NCI-H226 (cell line): ENCODE data around the gene GRAMD1B.
"Not testable (repeated sequence)": the region's sequence is repeated elsewhere in the genome, so short reads cannot be mapped to it uniquely, and the experiment has no call there.

ENCODE experiments used
- DNase-seq: peaks from one replicate; pipeline ENCODE4 v3.0.0-alpha.2; 2015

Gene GRAMD1B

DNA sequence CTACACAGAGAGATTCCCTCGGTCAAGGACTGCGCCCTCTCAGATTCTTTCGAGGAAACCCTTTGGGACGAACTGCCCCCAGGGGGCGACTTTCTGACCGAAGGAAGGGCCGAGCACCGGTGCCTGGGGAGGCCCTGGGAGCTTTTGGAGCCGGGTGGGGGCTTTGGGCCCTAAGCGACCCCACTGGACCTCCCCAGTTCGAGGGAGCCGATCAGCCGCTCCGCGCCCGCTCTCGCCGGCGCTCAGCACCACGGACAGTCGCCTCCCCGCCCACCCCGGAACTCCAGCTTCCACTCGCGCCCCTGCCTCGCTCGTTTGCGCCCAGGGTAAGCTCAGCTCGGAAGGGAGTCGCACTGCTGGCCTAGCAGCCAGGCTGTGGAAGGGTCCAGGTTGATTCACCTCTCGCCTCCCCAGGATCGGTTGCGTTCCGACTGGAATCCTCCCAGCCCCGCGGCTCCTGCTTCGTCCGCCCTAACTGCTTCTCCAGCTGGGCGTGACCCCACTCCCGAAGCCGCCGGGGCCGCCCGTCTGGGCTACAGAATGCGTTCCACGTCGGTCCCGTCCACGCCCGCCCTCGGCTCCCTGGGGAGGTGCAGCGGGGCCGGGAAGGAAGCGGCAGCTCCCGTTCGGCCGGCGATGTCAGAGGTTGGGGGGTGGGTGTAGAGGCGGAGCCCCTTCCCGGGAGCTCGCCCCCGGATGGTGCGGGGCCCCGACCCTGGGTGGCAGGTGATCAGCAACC, 223.9 kb downstream of the GRAMD1B start:
- peak; percentile 24 for DNase-seq

DNA sequence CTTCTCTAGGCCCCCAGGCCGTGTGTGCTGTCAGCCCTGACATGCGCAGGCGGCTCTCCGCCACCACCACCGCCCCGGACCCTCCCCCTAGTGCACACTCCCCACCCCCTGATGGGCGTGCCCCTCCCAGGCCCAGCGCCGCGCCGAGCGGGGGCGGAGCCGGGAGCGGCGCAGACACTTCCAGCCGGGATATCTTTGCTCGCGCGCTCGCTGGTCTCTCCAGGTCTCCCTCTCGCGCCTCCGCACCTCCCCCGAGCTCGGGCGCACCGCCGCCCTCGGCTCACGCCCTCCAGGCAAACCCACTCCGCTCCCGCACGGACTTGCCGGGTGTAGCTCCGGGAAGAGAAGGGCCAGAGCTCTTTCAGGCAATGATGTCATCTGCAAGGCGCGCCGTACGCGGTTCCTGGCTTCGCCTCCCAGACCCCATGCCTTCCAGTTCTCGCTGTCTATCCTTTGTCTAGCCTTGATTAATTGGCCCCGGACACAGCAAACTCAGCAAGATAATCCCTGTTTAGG, 224.6 kb downstream of the GRAMD1B start, which contains the start of gene SCN3B:
Gene SCN3B (minus strand): TSS at position 59 of the 516 bp plus-strand sequence. CDS start 823 bp downstream, outside the sequence.
- DNase-seq: peak; percentile 85

DNA sequence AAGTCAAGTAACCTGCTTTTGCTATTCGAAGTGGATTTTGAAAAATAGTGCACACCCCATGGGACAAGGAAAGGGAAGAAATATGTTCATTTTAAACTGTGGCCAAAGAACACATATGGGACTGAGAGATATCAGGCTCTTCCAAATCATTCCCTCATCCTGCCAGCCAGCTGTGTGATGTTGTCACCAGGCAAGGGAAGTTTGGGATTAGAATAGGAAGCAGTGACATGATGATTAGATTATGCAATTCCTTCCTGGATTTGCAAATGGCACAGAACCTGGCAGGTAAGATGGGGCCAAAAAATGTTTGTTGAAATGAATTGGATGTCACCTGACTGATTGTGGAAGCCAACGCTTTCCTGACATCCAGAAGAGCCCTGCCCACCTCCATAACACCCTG, 229.2 kb downstream of the GRAMD1B start:
- no peak for DNase-seq

DNA sequence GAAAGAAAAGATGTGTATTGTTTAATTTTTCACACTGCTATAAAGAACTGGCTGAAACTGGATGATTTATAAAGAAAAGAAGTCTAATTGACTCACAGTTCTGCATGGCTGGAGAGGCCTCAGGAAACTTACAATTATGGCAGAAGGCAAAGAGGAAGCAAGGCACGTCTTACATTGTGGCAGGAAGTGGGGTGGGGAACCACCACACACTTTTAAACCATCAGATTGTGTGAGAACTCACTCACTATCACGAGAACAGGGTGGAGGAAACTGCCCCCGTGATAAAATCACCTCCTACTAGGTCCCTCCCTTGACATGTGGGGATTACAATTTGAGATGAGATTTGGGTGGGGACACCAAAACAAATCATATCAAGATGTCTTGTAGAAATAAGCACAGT, 229.9 kb downstream of the GRAMD1B start:
- not testable (repeated sequence) for DNase-seq

DNA sequence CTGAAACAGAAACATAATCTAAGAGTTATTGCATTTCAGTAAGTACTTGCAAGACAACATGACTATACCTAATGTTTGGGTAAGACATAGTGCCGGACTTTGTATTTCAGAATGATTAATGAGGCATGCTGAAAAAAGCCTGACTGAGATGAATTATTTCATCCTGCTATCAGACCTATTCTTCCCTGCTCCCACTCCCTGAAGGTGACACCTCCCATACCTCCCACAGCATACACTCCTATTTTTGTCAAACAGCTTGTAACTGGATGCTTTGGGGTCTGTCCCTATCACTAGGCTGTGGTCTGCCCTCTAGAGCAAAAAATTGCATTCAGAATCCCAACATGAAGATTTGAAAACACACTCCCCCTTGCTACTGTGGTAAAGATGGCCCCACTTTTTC, 235.2 kb downstream of the GRAMD1B start:
- DNase-seq: no peak

DNA sequence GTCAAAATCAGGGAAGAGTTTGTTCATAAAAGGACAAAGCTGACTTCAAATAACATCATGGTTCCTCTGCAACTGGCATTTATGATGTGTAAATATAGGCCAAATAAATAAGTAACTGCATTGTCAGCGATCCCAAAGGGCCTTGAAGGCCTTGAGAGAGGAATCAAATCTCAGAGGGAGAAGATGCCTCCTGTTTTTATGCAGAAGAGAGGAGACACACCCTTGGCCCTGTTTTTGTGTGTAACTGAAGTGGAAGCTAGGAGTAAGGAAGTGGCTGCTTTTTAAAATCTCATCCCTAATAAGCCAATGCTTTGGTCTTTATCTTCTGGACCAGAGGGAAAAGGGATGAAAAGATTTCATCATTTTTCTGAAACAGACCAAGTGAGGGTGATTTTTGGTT, 240.0 kb downstream of the GRAMD1B start:
- no peak for DNase-seq

DNA sequence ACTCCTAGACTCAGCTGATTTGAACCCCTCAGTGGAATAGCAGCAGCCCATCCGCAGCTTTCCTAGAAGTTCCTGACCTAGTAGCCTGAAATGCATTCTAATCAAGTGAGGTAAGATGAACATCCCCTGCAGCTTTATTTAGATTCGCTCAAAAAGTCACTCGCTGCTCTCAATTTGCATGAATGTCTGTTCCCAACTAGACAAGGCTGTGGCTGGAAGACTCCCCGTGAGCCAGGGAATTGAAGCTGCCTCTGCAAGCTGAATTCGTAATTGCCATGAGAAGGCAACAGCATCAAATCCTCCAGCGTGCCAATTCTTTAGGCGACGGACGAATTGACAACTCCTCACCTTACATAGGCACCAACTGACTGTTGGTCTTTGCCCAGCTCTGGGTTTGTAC, 241.5 kb downstream of the GRAMD1B start:
- DNase-seq: no peak

DNA sequence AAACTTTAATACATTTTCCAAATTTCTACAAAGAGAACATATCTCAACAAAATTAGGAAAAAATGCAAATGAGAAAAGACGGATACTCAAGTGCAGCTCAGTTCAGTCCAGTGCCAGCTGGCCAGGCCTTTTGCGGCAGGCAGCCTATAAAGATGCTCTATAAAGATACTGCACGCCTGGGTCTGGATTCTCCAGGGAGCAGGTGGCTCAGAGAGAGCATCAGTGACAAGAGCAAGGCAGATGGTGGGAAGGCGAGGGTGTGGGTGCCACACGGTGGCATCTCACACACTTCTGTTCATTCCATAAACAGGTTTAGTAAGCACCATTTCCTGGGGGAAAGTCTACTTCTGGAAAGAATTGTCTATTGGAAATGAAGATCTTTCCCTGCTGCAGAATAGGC, 242.5 kb downstream of the GRAMD1B start:
- no peak for DNase-seq

DNA sequence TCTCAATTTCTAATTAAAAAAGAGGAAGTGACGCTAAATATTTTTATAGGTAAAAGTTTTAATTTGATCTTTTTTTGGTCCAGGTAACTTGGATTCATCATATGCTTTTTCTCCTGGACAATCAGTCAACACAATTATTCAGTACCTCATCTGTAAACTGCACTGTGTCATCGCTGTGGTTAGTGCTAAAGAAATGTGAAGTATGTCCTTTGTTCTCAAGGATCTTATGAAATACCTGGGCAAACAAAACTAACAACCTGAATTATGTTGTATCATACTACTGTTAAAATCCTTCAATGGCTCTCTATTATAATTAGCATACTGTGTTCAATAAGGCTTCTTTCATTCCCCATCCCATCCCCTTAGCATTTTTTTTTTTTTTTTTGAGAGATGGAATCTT, 244.2 kb downstream of the GRAMD1B start:
- no peak for DNase-seq
